NB4 (cell line): ENCODE data around the gene RALY.

Experiments used
- MYC ChIP-seq: IDR thresholded peaks from 2 replicates; pipeline ENCODE4 v1.6.1; 2011; ENCODE audit warnings: low read depth, low read length
- POLR2A ChIP-seq: IDR thresholded peaks from 2 replicates; pipeline ENCODE4 v1.6.1; 2011; ENCODE audit warnings: mild to moderate bottlenecking; ENCODE audit not compliant: insufficient read length; ENCODE audit errors: extremely low read depth
- TF ChIP-seq, protein P1 (sequence below): IDR thresholded peaks from one replicate; pipeline ENCODE4 v1.5.1; 2012; ENCODE audit warnings: low read depth, low read length
- TF ChIP-seq, protein P2 (sequence below): IDR thresholded peaks from 2 replicates; pipeline ENCODE4 v1.6.1; 2011; ENCODE audit warnings: low read depth, low read length

DNA sequence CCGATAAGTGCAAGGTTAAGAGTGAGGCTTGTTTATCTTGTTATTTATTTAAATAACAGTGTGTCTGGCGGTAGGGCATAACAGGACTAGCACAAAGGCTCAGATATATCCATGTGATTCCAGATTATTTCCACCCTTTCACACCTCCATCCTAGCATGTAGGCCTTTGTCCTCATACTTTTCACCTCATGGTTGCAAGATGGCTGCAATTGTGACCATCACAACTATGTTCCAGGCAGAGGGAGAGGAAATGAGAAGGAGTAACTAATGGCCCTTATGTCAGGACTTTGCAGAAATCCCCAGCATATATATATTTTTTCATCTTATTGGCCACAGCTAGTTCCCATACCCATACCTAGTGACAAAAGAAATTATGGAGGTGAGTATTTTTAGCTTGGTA, 23.5 kb upstream of the RALY start:
- TF ChIP-seq, protein P1, sequence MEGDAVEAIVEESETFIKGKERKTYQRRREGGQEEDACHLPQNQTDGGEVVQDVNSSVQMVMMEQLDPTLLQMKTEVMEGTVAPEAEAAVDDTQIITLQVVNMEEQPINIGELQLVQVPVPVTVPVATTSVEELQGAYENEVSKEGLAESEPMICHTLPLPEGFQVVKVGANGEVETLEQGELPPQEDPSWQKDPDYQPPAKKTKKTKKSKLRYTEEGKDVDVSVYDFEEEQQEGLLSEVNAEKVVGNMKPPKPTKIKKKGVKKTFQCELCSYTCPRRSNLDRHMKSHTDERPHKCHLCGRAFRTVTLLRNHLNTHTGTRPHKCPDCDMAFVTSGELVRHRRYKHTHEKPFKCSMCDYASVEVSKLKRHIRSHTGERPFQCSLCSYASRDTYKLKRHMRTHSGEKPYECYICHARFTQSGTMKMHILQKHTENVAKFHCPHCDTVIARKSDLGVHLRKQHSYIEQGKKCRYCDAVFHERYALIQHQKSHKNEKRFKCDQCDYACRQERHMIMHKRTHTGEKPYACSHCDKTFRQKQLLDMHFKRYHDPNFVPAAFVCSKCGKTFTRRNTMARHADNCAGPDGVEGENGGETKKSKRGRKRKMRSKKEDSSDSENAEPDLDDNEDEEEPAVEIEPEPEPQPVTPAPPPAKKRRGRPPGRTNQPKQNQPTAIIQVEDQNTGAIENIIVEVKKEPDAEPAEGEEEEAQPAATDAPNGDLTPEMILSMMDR, result no peak
- TF ChIP-seq, protein P2, sequence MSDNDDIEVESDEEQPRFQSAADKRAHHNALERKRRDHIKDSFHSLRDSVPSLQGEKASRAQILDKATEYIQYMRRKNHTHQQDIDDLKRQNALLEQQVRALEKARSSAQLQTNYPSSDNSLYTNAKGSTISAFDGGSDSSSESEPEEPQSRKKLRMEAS, result no peak
- TF ChIP-seq POLR2A (no peak), MYC (no peak)
